Heart right ventricle (tissue), 16 donors: Measurements from ENCODE around the gene TMEM18. TPM values are rescaled to one million over a fixed set of nuclear protein-coding genes. Genes with fewer than 3 reads are reported as not detected.
A peak's percentile ranks its signal among the peaks of the same experiment; 100 is the strongest.

Source experiments
- ATAC-seq, 8 donors: fragments of 200-7000 bp; cut with Tn5 transposase; one replicate each; pipeline ENCODE4 v1.9.1; 2020; ENCODE audit warnings: mild to moderate bottlenecking in 8 of 8, moderate library complexity in 8 of 8, moderate number of reproducible peaks in 1 of 8
- DNase-seq, 2 donors: peaks; one replicate each; pipeline ENCODE4 v3.0.0-alpha.2; 2020
- H3K27ac ChIP-seq, 10 donors: fragments of 200-600 bp; sonication (generic) in 2 of 10; one replicate each; pipeline versions ENCODE4 v1.5.0 to v1.8.0; 2020 to 2022; ENCODE audit warnings: mild to moderate bottlenecking in 3 of 10
- H3K27me3 ChIP-seq, 7 donors: fragments of 200-600 bp; one replicate each; pipeline ENCODE4 v1.8.0; 2021 to 2022; ENCODE audit warnings: mild to moderate bottlenecking in 2 of 7
- H3K36me3 ChIP-seq, 9 donors: fragments of 200-600 bp; sonication (generic) in 1 of 9; one replicate each; pipeline versions ENCODE4 v1.5.0 to v1.8.0; 2020 to 2022; ENCODE audit warnings: mild to moderate bottlenecking in 2 of 9
- H3K4me1 ChIP-seq, 9 donors: fragments of 200-600 bp; sonication (generic) in 1 of 9; one replicate each; pipeline versions ENCODE4 v1.5.0 to v1.8.0; 2020 to 2022; ENCODE audit warnings: mild to moderate bottlenecking in 4 of 9
- H3K4me3 ChIP-seq, 10 donors: fragments of 200-600 bp; sonication (generic) in 2 of 10; one replicate each; pipeline versions ENCODE4 v1.5.0 to v1.8.0; 2020 to 2022; ENCODE audit warnings: mild to moderate bottlenecking in 7 of 10, moderate library complexity in 2 of 10
- H3K9me3 ChIP-seq, 11 donors: fragments of 200-600 bp in 10 of 11; sonication (generic) in 2 of 11; one replicate each; pipeline versions ENCODE4 v1.5.0 to v1.8.0; 2013 to 2022; ENCODE audit warnings: mild to moderate bottlenecking in 2 of 11, control low read depth in 1 of 11, moderate library complexity in 1 of 11
- CTCF ChIP-seq, 9 donors: fragments of 200-600 bp; sonication (generic) in 2 of 9; IDR thresholded peaks; one replicate each; pipeline versions ENCODE4 v1.5.0 to v1.8.0; 2021 to 2022; ENCODE audit warnings: antibody characterized with exemption in 9 of 9, mild to moderate bottlenecking in 5 of 9, moderate library complexity in 1 of 9
- WGBS, 2 donors: extraction: QIAGEN DNeasy Blood & Tissue Kit; methylation state at CpG; one replicate each; pipeline ENCODE4 v1.1.7; 2013; ENCODE audit warnings: inconsistent platforms in 1 of 2; 5-methylcytosine and 5-hydroxymethylcytosine counted together
- intact Hi-C, 10 donors: fragments of 100-400 bp; cut with DNase I; formaldehyde crosslinking; loops; one replicate each; pipeline versions ENCODE4 v1.11.1 to v1.14.2; 2022
- polyA plus RNA-seq, 2 donors: library from polyadenylated mRNA; stranded (reverse); fragments of 200-250 nt; gene quantifications; one replicate each; pipeline ENCODE4 v1.2.3, GENCODE V29; 2013
- total RNA-seq, 10 donors: library from RNA; stranded (reverse); fragmentation: NEBNext Ultra II Directional in 3 of 10; extraction: Animal tissue kit (Norgen Biotek cat#: 25700) in 3 of 10; gene quantifications; one replicate each; pipeline versions ENCODE4 v1.2.1 to v1.2.4, GENCODE V29; 2021 to 2023
- donor health status: Arrhythmogenic right ventricular cardiomyopathy.
- donor health status: ischemic (EF 13 %, LVEDD 7.1; RV severe dilation, severe dysfunction).
- donor health status: healthy with polysubstance abuse.
- donor health status: DM: no; HTN: yes; CAD: no.
- donor health status: DM: no; HTN: no; CAD: no.
- donor health status: ischemic (EF 25% LVEDD 6.9; RV normal size, moderate dysfunction).
- donor health status: ischemic (EF 25% LVEDD 5.7; RV mildly dilated, moderate dysfunction).
- donor health status: healthy.
- donor health status: DM: yes; HTN: yes; CAD: no.
- donor health status: Ischemic cardiomyopathy.
- donor health status: ischemic (EF 35%, LVEDD 5.7; RV mildly dilated, moderate dysfunction).
- donor health status: nonischemic (EF 11% LVEDD 7.7; RV severe dilation, severe dysfunction).
- donor health status: DM: yes; HTN: yes; CAD: no.
- donor health status: PGD.
- donor health status: ischemic (EF 29% LVEDD 5.4; RV normal size, mild dysfunction).
- donor health status: nonischemic (EF 23%, LVEDD 6.1; RV moderate dilation, normal function).

Gene TMEM18
- total and polyA plus RNA-seq, 12 donors, result 10.1 to 21.9 (median 12.2) TPM

GRCh38 chr2:639703-640102 lies 37.5 kb downstream of the TMEM18 start:
- peaks cover 5 to 9% (median 6%) of the 10 kb centered on the region in 9 donors for H3K4me1 ChIP-seq
- ATAC-seq (no peak), DNase-seq (no peak)
- intact Hi-C loops, result loop anchor here in 3 of 10 donors (10.0 kb wide), 2 partner anchors 385 to 395 kb away; no protein-coding TSS in a partner anchor
- 88 to 93% methylated on average over 6 of the region's 6 CpGs for WGBS, 2 donors
- H3K9me3 ChIP-seq, result no peaks in the 10 kb centered on the region
- no peak overlapping the region for H3K4me3 ChIP-seq
- no peak overlapping the region for H3K27ac ChIP-seq
- no peaks in the 10 kb centered on the region for H3K36me3 ChIP-seq
- peaks cover 0 to 42% (median 28%) of the 10 kb centered on the region in 7 donors for H3K27me3 ChIP-seq
- TF ChIP-seq CTCF (IDR thresholded peaks at IDR 0.05), result no peak

- TF ChIP-seq CTCF (IDR thresholded peaks at IDR 0.05), result no peak
- Histone ChIP-seq H3K27ac (no peak overlapping the region), H3K4me3 (no peak overlapping the region), H3K9me3 (no peaks in the 10 kb centered on the region), H3K4me1 (peaks cover 5 to 9% (median 6%) of the 10 kb centered on the region in 9 donors), H3K27me3 (peaks cover 0 to 30% (median 16%) of the 10 kb centered on the region in 7 donors), H3K36me3 (no peaks in the 10 kb centered on the region)
- WGBS, 2 donors, result 66 to 67% methylated on average over 7 of the region's 7 CpGs
- ATAC-seq (no peak), DNase-seq (no peak)
- intact Hi-C loops, result loop anchor here in 3 of 10 donors (10.0 kb wide), 2 partner anchors 383 to 393 kb away; no protein-coding TSS in a partner anchor
Observed at GRCh38 chr2:637804-638203, 39.4 kb downstream of the TMEM18 start.

- peaks cover 0 to 2% (median 0%) of the 10 kb centered on the region in 11 donors for H3K9me3 ChIP-seq
- no peak overlapping the region for H3K4me3 ChIP-seq
- ATAC-seq (peak in 1 of 8 donors; percentile 15), DNase-seq (no peak)
- H3K36me3 ChIP-seq, result no peaks in the 10 kb centered on the region
- H3K27me3 ChIP-seq, result peaks cover 0 to 30% (median 16%) of the 10 kb centered on the region in 7 donors
- intact Hi-C loops, result loop anchor here in 3 of 10 donors (10.0 kb wide), 2 partner anchors 383 to 393 kb away; no protein-coding TSS in a partner anchor
- no peak for TF ChIP-seq CTCF (IDR thresholded peaks at IDR 0.05)
- H3K4me1 ChIP-seq, result peaks cover 5 to 9% (median 6%) of the 10 kb centered on the region in 9 donors
- H3K27ac ChIP-seq, result no peak overlapping the region
- WGBS, 2 donors, result 62% methylated on average over 16 of the region's 16 CpGs
Observed at GRCh38 chr2:637406-637776, 39.8 kb downstream of the TMEM18 start.

- intact Hi-C loops, result loop anchor here in 3 of 10 donors (10.0 kb wide), 2 partner anchors 382 to 392 kb away; no protein-coding TSS in a partner anchor
- H3K9me3 ChIP-seq, result peaks cover 0 to 7% (median 0%) of the 10 kb centered on the region in 11 donors
- no peak overlapping the region for H3K27ac ChIP-seq
- peaks cover 0 to 30% (median 14%) of the 10 kb centered on the region in 7 donors for H3K27me3 ChIP-seq
- ATAC-seq (peak; percentile 68 to 81 (median 74)), DNase-seq (peak; percentile 59 to 75)
- 7 to 8% methylated on average over 56 to 57 of the region's 57 CpGs for WGBS, 2 donors
- peak; percentile 69 to 87 (median 85) for TF ChIP-seq CTCF (IDR thresholded peaks at IDR 0.05)
- peaks cover 5 to 9% (median 6%) of the 10 kb centered on the region in 9 donors for H3K4me1 ChIP-seq
- H3K36me3 ChIP-seq, result no peaks in the 10 kb centered on the region
- peak overlapping the region in 9 of 10 donors; percentile 27 to 54 (median 41) for H3K4me3 ChIP-seq
Observed at GRCh38 chr2:636641-637405, 40.4 kb downstream of the TMEM18 start.
